Tibial nerve (tissue), 4 donors: ENCODE measurements around the gene TBX5.

Experiments used
- CTCF ChIP-seq, 5 experiments: fragments of 200-600 bp in 3 of 5; fragments of 450-650 bp in 2 of 5; sonication (generic) in 3 of 5; IDR thresholded peaks; one replicate each; pipeline ENCODE4 v1.5.1; 2016 to 2019; ENCODE audit warnings: antibody characterized with exemption in 5 of 5, mild to moderate bottlenecking in 3 of 5, moderate library complexity in 2 of 5
- EP300 ChIP-seq, 2 donors: sonication (generic); formaldehyde crosslinking; IDR thresholded peaks; one replicate each; pipeline ENCODE4 v1.6.1; 2017; ENCODE audit warnings: antibody characterized with exemption in 2 of 2, mild to moderate bottlenecking in 1 of 2

GRCh38 chr12:114400361-114400811 is 5.6 kb downstream of the TBX5 start:
- no peak for TF ChIP-seq CTCF (IDR thresholded peaks at IDR 0.05)
- no peak for TF ChIP-seq EP300 (IDR thresholded peaks at IDR 0.05)
